Activated CD4-positive, alpha-beta T cell treated with anti-CD3 and anti-CD28 coated beads for 36 hours (primary cell): ENCODE data around the gene ASIC4. TPM values are rescaled to one million over a fixed set of nuclear protein-coding genes. Genes with fewer than 3 reads are reported as not detected.

Source experiments
- ATAC-seq: fragments of 200-7000 bp; cut with Tn5 transposase; one replicate; pipeline ENCODE4 v1.10.0; 2021; ENCODE audit warnings: mild to moderate bottlenecking, moderate library complexity
- CTCF ChIA-PET: fragments of 350-600 bp; sonication (Branson Sonifier 250); formaldehyde crosslinking; loops from one replicate; lab custom pipeline; 2021; ENCODE audit warnings: antibody characterized with exemption; lab: Charles Lee
- POLR2A ChIA-PET: fragments of 350-600 bp; sonication (Branson Sonifier 250); formaldehyde crosslinking; loops from one replicate; lab custom pipeline; 2021; ENCODE audit warnings: antibody characterized with exemption, inconsistent platforms; lab: Charles Lee
- DNase-seq: peaks from one replicate; pipeline ENCODE4 v3.0.0-alpha.2; 2020
- H3K27ac Mint-ChIP-seq: one replicate; pipeline ENCODE4 v1.8.0; 2021; ENCODE audit warnings: mixed read lengths
- H3K27me3 Mint-ChIP-seq: one replicate; pipeline ENCODE4 v1.8.0; 2021; ENCODE audit warnings: mixed read lengths
- H3K36me3 Mint-ChIP-seq: one replicate; pipeline ENCODE4 v1.8.0; 2021; ENCODE audit warnings: low read depth, mixed read lengths
- H3K4me1 Mint-ChIP-seq: one replicate; pipeline ENCODE4 v1.8.0; 2021; ENCODE audit warnings: mixed read lengths
- H3K4me3 Mint-ChIP-seq: one replicate; pipeline ENCODE4 v1.8.0; 2021; ENCODE audit warnings: mild to moderate bottlenecking, moderate library complexity, mixed read lengths
- H3K9me3 Mint-ChIP-seq: one replicate; pipeline ENCODE4 v1.8.0; 2021; ENCODE audit warnings: low read depth, mixed read lengths
- intact Hi-C, 2 experiments: fragments of 100-400 bp; cut with DNase I in 1 of 2; cut with micrococcal nuclease in 1 of 2; formaldehyde crosslinking; loops; one replicate each; pipeline versions ENCODE4 v1.14.2 to v1.15.1; 2022 to 2024; cut with DNase I, micrococcal nuclease
- total RNA-seq, 2 experiments: library from RNA; stranded (reverse); gene quantifications; one replicate each; pipeline ENCODE4 v1.2.3, GENCODE V29; 2021

ASIC4 gene
- total RNA-seq, 2 experiments from 2014 or later, result not detected

GRCh38 chr2:219517954-219518778 lies 3.9 kb downstream of the ASIC4 start:
- Mint-ChIP-seq H3K9me3 (no peaks in the 10 kb centered on the region), H3K27me3 (peaks cover 67% of the 10 kb centered on the region), H3K27ac (no peak overlapping the region), H3K4me1 (peaks cover 15% of the 10 kb centered on the region), H3K36me3 (no peaks in the 10 kb centered on the region), H3K4me3 (no peak overlapping the region)
- ChIA-PET POLR2A (no interaction called here), CTCF (interaction anchor here (0.5 to 6.8 kb wide), 6 partner anchors 9 to 78 kb away, joined by 3 to 37 read pairs (median 4); a partner anchor contains a TSS)
- intact Hi-C loops, result no loop called here
- DNase-seq (no peak), ATAC-seq (no peak)

GRCh38 chr2:219519526-219519916 lies 5.2 kb downstream of the ASIC4 start:
- ATAC-seq (no peak), DNase-seq (no peak)
- Mint-ChIP-seq H3K4me3 (no peak overlapping the region), H3K9me3 (no peaks in the 10 kb centered on the region), H3K36me3 (no peaks in the 10 kb centered on the region), H3K4me1 (peaks cover 10% of the 10 kb centered on the region), H3K27ac (no peak overlapping the region), H3K27me3 (peaks cover 65% of the 10 kb centered on the region)
- intact Hi-C loops, result no loop called here
- CTCF ChIA-PET, result interaction anchor here (1.5 to 6.8 kb wide), 3 partner anchors 10 to 24 kb away, joined by 3 to 37 read pairs (median 4); a partner anchor contains a TSS
- POLR2A ChIA-PET, result no interaction called here

- peaks cover 10% of the 10 kb centered on the region for H3K4me1 Mint-ChIP-seq
- H3K27ac Mint-ChIP-seq, result no peak overlapping the region
- H3K9me3 Mint-ChIP-seq, result no peaks in the 10 kb centered on the region
- intact Hi-C loops, result no loop called here
- H3K36me3 Mint-ChIP-seq, result no peaks in the 10 kb centered on the region
- CTCF ChIA-PET, result interaction anchor here (0.8 to 6.8 kb wide), 6 partner anchors 9 to 24 kb away, joined by 3 to 37 read pairs (median 4); partner anchors contain the start of gene GMPPA
- POLR2A ChIA-PET, result no interaction called here
- DNase-seq (no peak), ATAC-seq (no peak)
- peaks cover 67% of the 10 kb centered on the region for H3K27me3 Mint-ChIP-seq
- no peak overlapping the region for H3K4me3 Mint-ChIP-seq
These were observed 5.8 kb downstream of the ASIC4 start for GRCh38 chr2:219520079-219520478.

- ChIA-PET POLR2A (no interaction called here), CTCF (interaction anchor here (0.7 to 6.8 kb wide), 6 partner anchors 8 to 26 kb away, joined by 3 to 37 read pairs (median 4); a partner anchor contains a TSS)
- Mint-ChIP-seq H3K4me3 (no peak overlapping the region), H3K4me1 (peaks cover 10% of the 10 kb centered on the region), H3K27ac (no peak overlapping the region), H3K36me3 (no peaks in the 10 kb centered on the region), H3K9me3 (no peaks in the 10 kb centered on the region), H3K27me3 (peaks cover 66% of the 10 kb centered on the region)
- intact Hi-C loops, result no loop called here
- peak; percentile 49 for ATAC-seq
- DNase-seq, result peak; percentile 31
These were observed 7.0 kb downstream of the ASIC4 start for GRCh38 chr2:219521066-219521880.

- POLR2A ChIA-PET, result no interaction called here
- CTCF ChIA-PET, result interaction anchor here (1.2 to 1.9 kb wide), 3 partner anchors 19 to 27 kb away, joined by 4 to 5 read pairs (median 5); a partner anchor contains a TSS
- no peaks in the 10 kb centered on the region for H3K36me3 Mint-ChIP-seq
- no peak for DNase-seq
- no peak for ATAC-seq
- H3K27me3 Mint-ChIP-seq, result peaks cover 65% of the 10 kb centered on the region
- H3K4me1 Mint-ChIP-seq, result peaks cover 10% of the 10 kb centered on the region
- intact Hi-C loops, result no loop called here
- H3K9me3 Mint-ChIP-seq, result no peaks in the 10 kb centered on the region
- H3K27ac Mint-ChIP-seq, result no peak overlapping the region
- no peak overlapping the region for H3K4me3 Mint-ChIP-seq
These were observed 8.1 kb downstream of the ASIC4 start for GRCh38 chr2:219522111-219523030.

GRCh38 chr2:219523031-219523671 lies 8.9 kb downstream of the ASIC4 start:
- Mint-ChIP-seq H3K36me3 (no peaks in the 10 kb centered on the region), H3K9me3 (no peaks in the 10 kb centered on the region), H3K4me3 (no peak overlapping the region), H3K27ac (no peak overlapping the region), H3K4me1 (peaks cover 10% of the 10 kb centered on the region), H3K27me3 (peaks cover 64% of the 10 kb centered on the region)
- ChIA-PET POLR2A (no interaction called here), CTCF (interaction anchor here (0.7 to 1.2 kb wide), 5 partner anchors 13 to 119 kb away, joined by 3 to 5 read pairs (median 3); no protein-coding TSS in a partner anchor)
- no peak for DNase-seq
- ATAC-seq, result no peak
- intact Hi-C loops, result no loop called here

GRCh38 chr2:219524817-219525216 lies 10.5 kb downstream of the ASIC4 start:
- H3K36me3 Mint-ChIP-seq, result no peaks in the 10 kb centered on the region
- no peak overlapping the region for H3K4me3 Mint-ChIP-seq
- intact Hi-C loops, result no loop called here
- ChIA-PET CTCF (interaction anchor here (0.6 to 8.0 kb wide), 3 partner anchors 16 to 118 kb away, joined by 3 to 128 read pairs (median 3); partner anchors contain the start of gene GMPPA), POLR2A (no interaction called here)
- peaks cover 10% of the 10 kb centered on the region for H3K4me1 Mint-ChIP-seq
- peaks cover 67% of the 10 kb centered on the region for H3K27me3 Mint-ChIP-seq
- H3K27ac Mint-ChIP-seq, result no peak overlapping the region
- H3K9me3 Mint-ChIP-seq, result no peaks in the 10 kb centered on the region
- ATAC-seq, result no peak
- DNase-seq, result no peak

- Mint-ChIP-seq H3K27me3 (peaks cover 68% of the 10 kb centered on the region), H3K36me3 (no peaks in the 10 kb centered on the region), H3K27ac (no peak overlapping the region), H3K4me1 (peaks cover 10% of the 10 kb centered on the region), H3K9me3 (no peaks in the 10 kb centered on the region), H3K4me3 (no peak overlapping the region)
- DNase-seq (no peak), ATAC-seq (no peak)
- intact Hi-C loops, result no loop called here
- POLR2A ChIA-PET, result no interaction called here
- CTCF ChIA-PET, result interaction anchor here (0.5 to 8.0 kb wide), 7 partner anchors 14 to 123 kb away, joined by 3 to 128 read pairs (median 4); partner anchors contain the start of gene GMPPA
These were observed 11.4 kb downstream of the ASIC4 start for GRCh38 chr2:219525533-219526232.

- Mint-ChIP-seq H3K4me1 (peaks cover 10% of the 10 kb centered on the region), H3K27ac (no peak overlapping the region), H3K9me3 (no peaks in the 10 kb centered on the region), H3K27me3 (peaks cover 68% of the 10 kb centered on the region), H3K4me3 (no peak overlapping the region), H3K36me3 (no peaks in the 10 kb centered on the region)
- CTCF ChIA-PET, result interaction anchor here (0.5 to 8.0 kb wide), 8 partner anchors 8 to 124 kb away, joined by 3 to 128 read pairs (median 22); partner anchors contain the start of genes CHPF, GMPPA and TMEM198
- DNase-seq (no peak), ATAC-seq (no peak)
- POLR2A ChIA-PET, result no interaction called here
- intact Hi-C loops, result no loop called here
These were observed 12.2 kb downstream of the ASIC4 start for GRCh38 chr2:219526320-219527075.
